ENCODE measurements around the gene U2SURP. TPM values are rescaled to one million over a fixed set of nuclear protein-coding genes. Genes with fewer than 3 reads are reported as not detected.

Gene U2SURP
- total and polyA plus RNA-seq, 4 experiments from 2014 or later, result 97.6 to 137 (median 126) TPM

DNA sequence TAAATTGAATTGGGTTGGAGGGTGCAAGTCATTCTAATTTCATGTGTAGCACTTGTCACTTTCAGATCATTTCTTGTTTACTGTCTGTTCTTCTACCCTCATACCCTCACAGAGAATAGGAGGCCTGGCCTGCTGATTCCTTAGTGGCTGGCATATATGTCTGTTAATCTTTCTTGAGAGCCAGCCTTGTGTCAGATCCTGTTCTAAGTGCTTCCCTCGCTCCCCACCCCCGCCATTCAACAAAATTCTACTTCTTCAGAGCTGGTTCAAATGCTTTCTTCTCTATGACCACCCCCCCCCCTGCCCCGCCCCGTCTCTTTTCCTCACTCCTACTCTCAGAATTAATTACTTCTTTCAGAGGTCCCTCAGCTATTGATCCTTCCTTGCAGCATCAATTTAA, 1.5 kb upstream of the U2SURP start:
- intact Hi-C loops (cut with micrococcal nuclease), result loop anchor here (2.0 to 5.0 kb wide), 3 partner anchors 119 to 1203 kb away; partner anchors contain the start of genes ATP1B3 and CHST2
- H3K4me1 Mint-ChIP-seq, result peaks cover 21 to 41% (median 26%) of the 10 kb centered on the region in 4 donors
- H3K36me3 Mint-ChIP-seq, result peaks cover 0 to 16% of the 10 kb centered on the region in 2 donors
- H3K27me3 Mint-ChIP-seq, result peaks cover 0 to 3% of the 10 kb centered on the region in 2 donors
- no peaks in the 10 kb centered on the region for H3K9me3 Mint-ChIP-seq
- peak overlapping the region in 7 of 8 donors; percentile 41 to 100 (median 97) for H3K4me3 Mint-ChIP-seq
- ChIA-PET POLR2A (ENCODE audit: partially characterized antibody) (interaction anchor here (4.6 kb wide), 1 partner anchor 421 kb away, joined by 72 read pairs; the partner anchor contains the start of gene ATR), CTCF (ENCODE audit: partially characterized antibody) (interaction anchor here (4.3 kb wide), 1 partner anchor 9 kb away, joined by 16 read pairs; no protein-coding TSS in a partner anchor)
- no peaks in the 10 kb centered on the region for H3K27me3 ChIP-seq (ENCODE audit: insufficient read depth, low read length)
- no peak overlapping the region for H3K4me3 ChIP-seq (ENCODE audit: low read length in 2 of 2)
- no peak for DNase-seq
- H3K36me3 ChIP-seq (ENCODE audit: insufficient read depth, low read length), result no peaks in the 10 kb centered on the region
- H3K27ac ChIP-seq (ENCODE audit: low read depth, low read length), result no peak overlapping the region
- H3K4me1 ChIP-seq (ENCODE audit: insufficient read depth, low read length), result peaks cover 32% of the 10 kb centered on the region
- H3K9me3 ChIP-seq (ENCODE audit: control insufficient read depth in 1 of 2, low read length in 2 of 2), result no peaks in the 10 kb centered on the region
- peak overlapping the region in 6 of 7 donors; percentile 10 to 100 (median 98) for H3K27ac Mint-ChIP-seq

DNA sequence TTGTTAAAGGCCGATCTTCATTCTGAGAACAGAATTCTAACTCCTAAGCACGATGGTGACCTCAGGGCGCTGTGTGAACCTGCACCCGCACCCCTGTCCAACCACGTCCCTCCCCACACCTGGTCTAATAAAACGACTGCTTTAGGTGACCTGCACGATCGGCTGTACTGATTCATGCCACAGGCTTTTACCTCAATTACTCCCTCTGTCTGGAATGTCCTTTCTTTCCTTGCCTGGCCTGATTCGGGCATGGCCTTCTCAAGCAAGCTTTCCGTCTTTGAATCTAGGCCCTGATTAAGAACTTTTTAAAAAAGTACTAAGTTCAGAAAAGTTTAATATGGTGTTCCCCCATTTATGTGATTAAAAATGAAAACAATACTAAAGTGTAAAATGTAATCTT, 842 bp upstream of the U2SURP start:
- Mint-ChIP-seq H3K27ac (peak overlapping the region; percentile 97 to 100 (median 100)), H3K27me3 (peaks cover 0 to 2% of the 10 kb centered on the region in 2 donors), H3K36me3 (peaks cover 0 to 16% of the 10 kb centered on the region in 2 donors), H3K4me1 (peaks cover 22 to 47% (median 30%) of the 10 kb centered on the region in 4 donors), H3K4me3 (peak overlapping the region; percentile 97 to 100 (median 99)), H3K9me3 (no peaks in the 10 kb centered on the region)
- peaks cover 39% of the 10 kb centered on the region for H3K4me1 ChIP-seq (ENCODE audit: insufficient read depth, low read length)
- H3K27ac ChIP-seq (ENCODE audit: low read depth, low read length), result peak overlapping the region; percentile 95
- ChIA-PET CTCF (ENCODE audit: partially characterized antibody) (interaction anchor here (1.1 to 4.3 kb wide), 5 partner anchors 10 to 413 kb away, joined by 3 to 16 read pairs (median 4); no protein-coding TSS in a partner anchor), POLR2A (ENCODE audit: partially characterized antibody) (interaction anchor here (1.0 to 4.6 kb wide), 14 partner anchors 11 to 1262 kb away, joined by 3 to 72 read pairs (median 6); partner anchors contain the start of genes ATR, DIPK2A, PLS1 and RNF7)
- H3K9me3 ChIP-seq (ENCODE audit: control insufficient read depth in 1 of 2, low read length in 2 of 2), result no peaks in the 10 kb centered on the region
- no peak for DNase-seq
- peak overlapping the region; percentile 82 to 100 for H3K4me3 ChIP-seq (ENCODE audit: low read length in 2 of 2)
- no peaks in the 10 kb centered on the region for H3K36me3 ChIP-seq (ENCODE audit: insufficient read depth, low read length)
- H3K27me3 ChIP-seq (ENCODE audit: insufficient read depth, low read length), result no peaks in the 10 kb centered on the region
- intact Hi-C loops (cut with micrococcal nuclease), result loop anchor here (2.0 to 5.0 kb wide), 3 partner anchors 118 to 1203 kb away; partner anchors contain the start of genes ATP1B3 and CHST2

DNA sequence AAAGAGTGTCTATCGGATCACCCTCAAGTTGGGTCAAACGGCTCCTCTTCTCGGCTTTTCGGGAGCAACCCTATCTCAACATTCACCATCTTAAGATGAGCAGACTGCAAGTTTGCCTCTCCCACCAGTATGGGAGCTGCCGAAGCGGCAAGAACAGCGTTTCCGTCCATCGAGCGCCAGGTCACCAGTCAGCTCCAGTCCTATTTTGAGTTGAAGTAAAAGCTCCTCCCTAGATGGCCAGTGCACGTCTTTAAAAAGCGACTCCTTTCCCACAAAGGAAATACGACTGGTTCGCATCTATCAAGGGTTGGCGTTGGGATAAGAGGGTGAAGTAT, 369 bp upstream of the U2SURP start:
- POLR2A ChIA-PET (ENCODE audit: partially characterized antibody), result interaction anchor here (1.0 to 4.6 kb wide), 18 partner anchors 9 to 1263 kb away, joined by 3 to 72 read pairs (median 6); partner anchors contain the start of genes ATR, DIPK2A, PLS1 and RNF7
- H3K9me3 Mint-ChIP-seq, result no peaks in the 10 kb centered on the region

DNA sequence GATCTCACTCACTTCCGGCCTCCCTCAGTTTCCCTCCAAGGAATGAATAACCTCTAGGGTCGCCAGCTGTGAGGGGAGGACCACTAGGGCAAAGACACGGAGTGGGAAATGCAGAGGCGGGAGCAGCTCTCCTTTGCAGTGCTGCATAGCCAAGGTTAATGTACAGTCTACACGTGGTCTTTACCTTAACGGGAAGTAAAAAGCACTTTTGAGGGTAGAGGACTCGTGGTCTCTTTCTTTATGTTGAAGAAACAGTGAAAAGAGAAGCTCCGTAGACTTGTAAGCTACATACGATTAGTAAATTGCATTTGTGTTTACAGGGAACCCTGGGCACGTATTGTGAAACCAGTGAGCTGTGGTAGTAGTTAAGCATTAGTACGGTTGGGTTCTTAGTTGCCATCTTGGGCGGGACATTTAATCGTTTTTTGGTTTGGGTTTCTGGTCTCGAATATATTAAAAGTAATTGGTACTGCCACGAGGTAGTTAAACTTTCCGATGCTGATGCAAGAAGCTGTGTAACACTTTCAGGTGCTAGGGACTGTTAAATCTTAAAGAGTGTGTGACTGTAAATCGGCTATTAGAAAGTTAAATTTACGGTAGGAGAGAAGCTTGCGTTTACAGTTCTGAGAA, 828 bp downstream of the U2SURP start:
- CTCF ChIA-PET (ENCODE audit: partially characterized antibody), result interaction anchor here (0.9 to 4.3 kb wide), 11 partner anchors 8 to 970 kb away, joined by 3 to 16 read pairs (median 3); partner anchors contain the start of genes DIPK2A and PLS1
- Histone ChIP-seq H3K36me3 (ENCODE audit: insufficient read depth, low read length) (no peaks in the 10 kb centered on the region), H3K27me3 (ENCODE audit: insufficient read depth, low read length) (no peaks in the 10 kb centered on the region), H3K4me3 (ENCODE audit: low read length in 2 of 2) (peak overlapping the region; percentile 82 to 100), H3K27ac (ENCODE audit: low read depth, low read length) (peak overlapping the region; percentile 95), H3K9me3 (ENCODE audit: control insufficient read depth in 1 of 2, low read length in 2 of 2) (no peaks in the 10 kb centered on the region), H3K4me1 (ENCODE audit: insufficient read depth, low read length) (peaks cover 55% of the 10 kb centered on the region)
- intact Hi-C loops (cut with micrococcal nuclease), result loop anchor here (5.0 kb wide), 2 partner anchors 1125 to 1205 kb away; partner anchors contain the start of gene ATP1B3
- H3K36me3 Mint-ChIP-seq, result peaks cover 0 to 16% of the 10 kb centered on the region in 2 donors
- peaks cover 0 to 2% of the 10 kb centered on the region in 2 donors for H3K27me3 Mint-ChIP-seq
- POLR2A ChIA-PET (ENCODE audit: partially characterized antibody), result interaction anchor here (1.0 to 4.6 kb wide), 14 partner anchors 7 to 1770 kb away, joined by 3 to 72 read pairs (median 8); partner anchors contain the start of genes ATR, DIPK2A, PLS1 and PXYLP1
- peak overlapping the region; percentile 97 to 100 (median 99) for H3K4me3 Mint-ChIP-seq
- H3K4me1 Mint-ChIP-seq, result peaks cover 35 to 64% (median 44%) of the 10 kb centered on the region in 4 donors
- H3K9me3 Mint-ChIP-seq, result no peaks in the 10 kb centered on the region
- peak overlapping the region; percentile 97 to 100 (median 100) for H3K27ac Mint-ChIP-seq
- DNase-seq, result peak in 2 of 5 donors; percentile 18 to 22

More for the DNA sequence above, 369 bp upstream of the U2SURP start:
- Histone ChIP-seq H3K27me3 (ENCODE audit: insufficient read depth, low read length) (no peaks in the 10 kb centered on the region), H3K4me1 (ENCODE audit: insufficient read depth, low read length) (peaks cover 43% of the 10 kb centered on the region), H3K27ac (ENCODE audit: low read depth, low read length) (peak overlapping the region; percentile 95), H3K36me3 (ENCODE audit: insufficient read depth, low read length) (no peaks in the 10 kb centered on the region), H3K9me3 (ENCODE audit: control insufficient read depth in 1 of 2, low read length in 2 of 2) (no peaks in the 10 kb centered on the region), H3K4me3 (ENCODE audit: low read length in 2 of 2) (peak overlapping the region; percentile 82 to 100)
- peak in 2 of 5 donors; percentile 57 to 66 for DNase-seq
- peaks cover 25 to 52% (median 34%) of the 10 kb centered on the region in 4 donors for H3K4me1 Mint-ChIP-seq
- CTCF ChIA-PET (ENCODE audit: partially characterized antibody), result interaction anchor here (0.9 to 4.3 kb wide), 7 partner anchors 10 to 414 kb away, joined by 3 to 16 read pairs (median 3); no protein-coding TSS in a partner anchor
- H3K27me3 Mint-ChIP-seq, result peaks cover 0 to 2% of the 10 kb centered on the region in 2 donors
- intact Hi-C loops (cut with micrococcal nuclease), result loop anchor here (1.0 to 5.0 kb wide), 9 partner anchors 118 to 1263 kb away; partner anchors contain the start of genes ATP1B3, ATR, CHST2 and PLS1
- H3K36me3 Mint-ChIP-seq, result peaks cover 0 to 16% of the 10 kb centered on the region in 2 donors
- peak overlapping the region; percentile 97 to 100 (median 100) for H3K27ac Mint-ChIP-seq
- peak overlapping the region; percentile 97 to 100 (median 99) for H3K4me3 Mint-ChIP-seq

DNA sequence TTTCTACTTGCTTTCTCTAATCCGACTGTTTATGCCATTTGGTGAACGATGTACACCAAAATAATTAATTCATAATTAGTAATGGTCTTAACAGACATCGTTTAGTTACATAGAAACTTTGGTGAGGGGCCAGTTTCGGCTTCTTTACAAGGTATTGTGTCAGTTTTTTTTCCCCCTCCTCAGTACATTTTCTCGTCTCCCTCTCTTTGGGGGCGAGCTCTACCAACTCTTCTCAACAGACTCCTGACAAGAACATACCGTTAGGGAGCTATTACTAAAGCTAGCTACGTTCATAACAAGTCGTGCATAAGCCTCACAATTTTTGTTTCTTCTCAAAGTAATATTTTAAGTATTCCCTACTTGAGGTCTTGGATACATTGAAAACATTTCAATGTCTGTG, 1.4 kb downstream of the U2SURP start:
- no peaks in the 10 kb centered on the region for H3K9me3 ChIP-seq (ENCODE audit: control insufficient read depth in 1 of 2, low read length in 2 of 2)
- peak overlapping the region; percentile 82 to 100 for H3K4me3 ChIP-seq (ENCODE audit: low read length in 2 of 2)
- Mint-ChIP-seq H3K9me3 (no peaks in the 10 kb centered on the region), H3K27ac (peak overlapping the region; percentile 86 to 100 (median 99)), H3K36me3 (peaks cover 0 to 16% of the 10 kb centered on the region in 2 donors), H3K4me1 (peaks cover 38 to 69% (median 48%) of the 10 kb centered on the region in 4 donors), H3K27me3 (peaks cover 0 to 2% of the 10 kb centered on the region in 2 donors), H3K4me3 (peak overlapping the region; percentile 97 to 100 (median 99))
- no peak for DNase-seq
- intact Hi-C loops (cut with micrococcal nuclease), result loop anchor here (5.0 kb wide), 2 partner anchors 1125 to 1205 kb away; partner anchors contain the start of gene ATP1B3
- H3K36me3 ChIP-seq (ENCODE audit: insufficient read depth, low read length), result no peaks in the 10 kb centered on the region
- ChIA-PET POLR2A (ENCODE audit: partially characterized antibody) (interaction anchor here (2.0 to 4.6 kb wide), 7 partner anchors 9 to 969 kb away, joined by 8 to 72 read pairs (median 18); partner anchors contain the start of genes ATR, DIPK2A, PLS1 and TRPC1), CTCF (ENCODE audit: partially characterized antibody) (interaction anchor here (0.9 to 4.3 kb wide), 7 partner anchors 9 to 424 kb away, joined by 3 to 16 read pairs (median 5); partner anchors contain the start of gene PLS1)
- H3K27me3 ChIP-seq (ENCODE audit: insufficient read depth, low read length), result no peaks in the 10 kb centered on the region
- peak overlapping the region; percentile 95 for H3K27ac ChIP-seq (ENCODE audit: low read depth, low read length)
- H3K4me1 ChIP-seq (ENCODE audit: insufficient read depth, low read length), result peaks cover 58% of the 10 kb centered on the region

DNA sequence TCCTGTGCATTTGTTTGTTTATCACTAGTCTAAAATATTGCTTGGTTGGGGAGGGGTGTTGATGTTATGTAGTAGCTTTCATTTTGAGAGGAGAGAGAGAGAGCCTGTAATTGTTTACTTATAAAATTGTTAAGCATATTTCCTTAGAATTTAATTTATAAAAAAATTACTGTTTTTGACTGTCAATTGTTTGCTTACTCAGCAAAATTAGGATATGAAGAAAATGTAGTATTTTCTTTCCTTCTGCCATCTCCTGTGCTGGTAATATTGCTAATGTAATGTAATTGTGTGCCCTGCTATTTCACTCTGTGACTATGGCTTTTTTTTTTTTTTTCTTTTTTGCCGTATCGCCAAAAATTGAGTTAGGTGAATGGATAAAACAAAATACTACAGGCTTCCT, 3.5 kb downstream of the U2SURP start:
- DNase-seq, result no peak
- no peak overlapping the region for H3K4me3 ChIP-seq (ENCODE audit: low read length in 2 of 2)
- Mint-ChIP-seq H3K27ac (peak overlapping the region in 2 of 7 donors; percentile 14 to 70), H3K36me3 (peaks cover 0 to 17% of the 10 kb centered on the region in 2 donors), H3K27me3 (peaks cover 0 to 2% of the 10 kb centered on the region in 2 donors), H3K9me3 (no peaks in the 10 kb centered on the region), H3K4me1 (peaks cover 48 to 90% (median 64%) of the 10 kb centered on the region in 4 donors), H3K4me3 (peak overlapping the region in 7 of 8 donors; percentile 13 to 74 (median 32))
- intact Hi-C loops (cut with micrococcal nuclease), result loop anchor here (5.0 kb wide), 2 partner anchors 1128 to 1208 kb away; partner anchors contain the start of gene ATP1B3
- no peaks in the 10 kb centered on the region for H3K9me3 ChIP-seq (ENCODE audit: control insufficient read depth in 1 of 2, low read length in 2 of 2)
- H3K27me3 ChIP-seq (ENCODE audit: insufficient read depth, low read length), result no peaks in the 10 kb centered on the region
- no peaks in the 10 kb centered on the region for H3K36me3 ChIP-seq (ENCODE audit: insufficient read depth, low read length)
- H3K4me1 ChIP-seq (ENCODE audit: insufficient read depth, low read length), result peaks cover 69% of the 10 kb centered on the region
- CTCF ChIA-PET (ENCODE audit: partially characterized antibody), result interaction anchor here (3.5 kb wide), 1 partner anchor 11 kb away, joined by 11 read pairs; no protein-coding TSS in a partner anchor
- POLR2A ChIA-PET (ENCODE audit: partially characterized antibody), result no interaction called here
- no peak overlapping the region for H3K27ac ChIP-seq (ENCODE audit: low read depth, low read length)
